Measurements from ENCODE around the gene CDK12. TPM values are rescaled to one million over a fixed set of nuclear protein-coding genes. Genes with fewer than 3 reads are reported as not detected.
A peak's percentile ranks its signal among the peaks of the same experiment; 100 is the strongest.

Gene CDK12
- total RNA-seq, 2 donors from 2014 or later: 63.7 to 81.9 TPM

DNA sequence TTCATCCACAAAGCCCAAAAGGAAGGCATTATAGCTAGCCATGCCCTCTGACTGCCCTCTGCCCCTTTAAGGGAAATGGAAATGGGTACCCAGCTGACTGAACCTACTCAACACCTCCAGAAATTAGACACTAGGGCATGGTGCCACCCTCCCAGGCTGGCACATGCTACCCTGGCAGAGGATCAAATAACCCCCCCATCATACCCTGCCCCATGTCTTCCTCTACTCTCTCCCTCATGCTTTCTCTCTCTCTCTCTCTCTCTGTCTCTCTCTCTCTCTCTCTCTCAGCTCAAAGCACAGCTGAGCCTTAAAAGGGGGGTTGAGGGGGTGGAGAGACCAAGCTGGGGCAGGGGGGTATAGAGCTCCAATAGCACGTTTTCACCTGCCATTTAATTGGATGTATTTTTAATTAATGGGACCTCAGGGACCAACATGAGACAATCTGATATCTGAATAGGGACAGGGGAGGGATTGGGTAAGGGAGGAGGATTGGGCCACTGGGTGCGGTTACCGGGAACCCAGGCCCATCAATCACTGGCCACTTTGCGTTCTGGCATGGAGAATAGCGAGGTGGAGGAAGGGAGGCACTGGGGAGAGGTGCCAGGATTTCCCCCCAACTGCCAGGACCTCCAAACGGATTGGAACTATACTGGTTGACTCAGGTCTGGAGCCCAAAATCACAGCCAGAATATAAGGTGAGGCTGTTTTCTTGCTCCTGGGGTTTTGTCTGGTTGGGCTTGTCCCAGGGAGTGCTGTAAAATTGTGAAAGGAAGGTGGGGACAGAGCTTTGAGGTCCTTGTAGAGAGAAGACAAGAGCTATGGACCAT, 88.7 kb downstream of the CDK12 start:
- no peak overlapping the region for H3K27ac Mint-ChIP-seq
- H3K4me1 Mint-ChIP-seq: no peaks in the 10 kb centered on the region
- peaks cover 88% of the 10 kb centered on the region for H3K36me3 Mint-ChIP-seq (ENCODE audit: low read depth)
- no peaks in the 10 kb centered on the region for H3K9me3 Mint-ChIP-seq
- H3K27me3 Mint-ChIP-seq: no peaks in the 10 kb centered on the region
- ATAC-seq (replicated peaks): no peak
- H3K4me3 Mint-ChIP-seq: no peak overlapping the region

- Mint-ChIP-seq H3K27me3 (no peaks in the 10 kb centered on the region), H3K9me3 (no peaks in the 10 kb centered on the region), H3K4me3 (no peak overlapping the region), H3K4me1 (no peaks in the 10 kb centered on the region), H3K27ac (no peak overlapping the region), H3K36me3 (ENCODE audit: low read depth) (peaks cover 87% of the 10 kb centered on the region)
- ATAC-seq (replicated peaks): no peak
These were observed 90.6 kb downstream of the CDK12 start for GRCh38 chr17:39551879-39552278.

DNA sequence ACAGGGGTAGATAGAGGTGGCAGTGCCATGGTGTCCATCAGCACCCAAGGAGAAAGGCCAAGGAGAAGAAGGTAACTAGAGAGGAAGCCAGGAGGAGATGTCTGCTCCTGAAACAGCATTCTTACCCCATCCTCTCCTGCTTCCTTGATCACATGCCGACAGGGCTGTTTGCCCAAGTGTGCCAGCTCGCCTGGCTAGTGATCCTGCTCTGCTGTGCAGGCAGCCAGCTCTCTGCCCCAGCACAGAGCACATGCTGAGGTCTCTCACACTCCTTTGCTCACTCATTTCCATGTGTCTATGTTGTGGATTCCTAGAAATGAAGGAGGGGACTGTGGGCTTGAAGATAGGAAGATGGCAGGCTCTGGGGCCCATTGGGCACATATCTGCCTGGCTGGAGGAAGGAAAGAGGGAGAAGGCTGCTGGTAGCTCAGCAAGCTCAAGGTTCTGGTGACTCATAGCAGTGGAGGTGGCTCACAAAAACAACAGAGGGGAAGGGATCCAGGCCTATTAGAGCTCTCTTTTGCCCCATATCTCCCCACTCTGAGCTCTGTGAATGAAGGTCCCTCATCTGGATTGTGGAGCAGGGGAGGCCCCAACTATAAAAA, 92.2 kb downstream of the CDK12 start:
- Mint-ChIP-seq H3K27me3 (no peaks in the 10 kb centered on the region), H3K4me1 (no peaks in the 10 kb centered on the region), H3K27ac (no peak overlapping the region), H3K9me3 (no peaks in the 10 kb centered on the region), H3K36me3 (ENCODE audit: low read depth) (peaks cover 87% of the 10 kb centered on the region), H3K4me3 (no peak overlapping the region)
- no peak for ATAC-seq (replicated peaks)

DNA sequence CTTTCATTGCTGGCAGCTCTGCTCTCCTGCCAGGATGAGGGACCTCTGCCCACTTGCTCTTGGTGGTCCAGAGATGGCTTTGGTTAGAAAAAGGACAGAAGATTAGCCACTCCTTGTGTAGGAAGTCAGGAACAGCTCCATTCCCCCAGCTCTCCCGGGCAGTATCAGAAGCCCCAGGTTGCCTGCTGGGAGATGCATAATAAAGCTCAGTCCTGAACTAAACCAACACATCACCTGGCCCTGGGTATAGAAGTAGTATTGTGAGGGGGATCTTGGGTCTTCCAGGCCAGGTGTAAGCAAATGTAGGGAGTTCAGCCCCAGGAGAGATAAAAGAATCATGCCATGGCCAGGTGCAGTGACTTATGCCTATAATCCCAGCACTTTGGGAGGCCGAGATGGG, 94.1 kb downstream of the CDK12 start:
- no peak overlapping the region for H3K27ac Mint-ChIP-seq

DNA sequence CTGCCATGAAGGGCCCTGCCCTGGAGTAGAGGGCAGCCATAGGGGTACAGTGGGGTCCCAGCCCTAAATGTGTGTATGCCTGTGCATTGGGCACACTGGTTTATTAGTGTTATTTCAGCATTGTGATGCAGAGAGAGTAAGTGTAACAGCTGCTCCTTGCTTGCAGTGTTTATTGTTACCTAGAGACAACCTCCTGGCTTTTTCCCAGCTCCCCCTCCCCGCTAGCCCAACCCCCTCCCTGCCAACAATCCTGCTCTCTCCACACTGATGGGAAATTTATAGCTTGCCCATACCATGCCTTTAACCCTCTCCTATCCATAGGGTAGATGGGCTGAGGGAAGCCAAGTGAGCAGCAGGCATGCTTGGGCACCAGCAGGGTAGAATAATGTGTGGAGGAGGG, 95.1 kb downstream of the CDK12 start:
- no peak for ATAC-seq (replicated peaks)

More for the DNA sequence above, 94.1 kb downstream of the CDK12 start:
- H3K4me3 Mint-ChIP-seq: no peak overlapping the region
- no peaks in the 10 kb centered on the region for H3K4me1 Mint-ChIP-seq
- no peaks in the 10 kb centered on the region for H3K9me3 Mint-ChIP-seq
- no peak for ATAC-seq (replicated peaks)
- H3K27me3 Mint-ChIP-seq: no peaks in the 10 kb centered on the region
- peaks cover 92% of the 10 kb centered on the region for H3K36me3 Mint-ChIP-seq (ENCODE audit: low read depth)

DNA sequence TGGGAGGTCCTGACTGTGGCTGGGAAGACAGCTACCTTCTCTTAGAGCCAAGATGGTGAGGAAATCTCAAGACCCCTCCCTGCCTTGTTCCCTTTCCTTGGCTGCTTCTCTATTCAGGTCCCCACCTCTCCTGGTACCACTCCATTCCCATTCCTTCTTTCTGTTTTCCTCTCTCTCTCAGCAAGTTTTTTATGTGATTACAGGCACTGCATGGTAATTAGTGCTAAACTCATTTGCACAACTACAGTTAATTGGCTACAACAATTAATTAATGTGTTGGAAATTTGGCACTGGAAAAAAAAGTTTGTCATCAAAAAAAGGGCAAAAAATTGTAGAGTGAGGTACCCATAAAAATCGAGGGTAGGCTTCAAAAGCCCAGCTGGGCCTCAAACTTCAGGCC, 101.1 kb downstream of the CDK12 start:
- peaks cover 83% of the 10 kb centered on the region for H3K36me3 Mint-ChIP-seq (ENCODE audit: low read depth)
- H3K27me3 Mint-ChIP-seq: no peaks in the 10 kb centered on the region
- no peak overlapping the region for H3K4me3 Mint-ChIP-seq
- no peak for ATAC-seq (replicated peaks)
- H3K27ac Mint-ChIP-seq: no peak overlapping the region
- H3K9me3 Mint-ChIP-seq: no peaks in the 10 kb centered on the region
- H3K4me1 Mint-ChIP-seq: no peaks in the 10 kb centered on the region

More for the DNA sequence above, 95.1 kb downstream of the CDK12 start:
- no peak overlapping the region for H3K4me3 Mint-ChIP-seq
- peaks cover 85% of the 10 kb centered on the region for H3K36me3 Mint-ChIP-seq (ENCODE audit: low read depth)
- no peaks in the 10 kb centered on the region for H3K9me3 Mint-ChIP-seq
- H3K27me3 Mint-ChIP-seq: no peaks in the 10 kb centered on the region
- H3K4me1 Mint-ChIP-seq: no peaks in the 10 kb centered on the region
- peak overlapping the region; percentile 25 for H3K27ac Mint-ChIP-seq

- no peaks in the 10 kb centered on the region for H3K27me3 Mint-ChIP-seq
- H3K4me3 Mint-ChIP-seq: no peak overlapping the region
- no peaks in the 10 kb centered on the region for H3K4me1 Mint-ChIP-seq
- no peak overlapping the region for H3K27ac Mint-ChIP-seq
- no peaks in the 10 kb centered on the region for H3K9me3 Mint-ChIP-seq
- peaks cover 83% of the 10 kb centered on the region for H3K36me3 Mint-ChIP-seq (ENCODE audit: low read depth)
- no peak for ATAC-seq (replicated peaks)
These were observed 101.7 kb downstream of the CDK12 start for GRCh38 chr17:39562976-39563375.

DNA sequence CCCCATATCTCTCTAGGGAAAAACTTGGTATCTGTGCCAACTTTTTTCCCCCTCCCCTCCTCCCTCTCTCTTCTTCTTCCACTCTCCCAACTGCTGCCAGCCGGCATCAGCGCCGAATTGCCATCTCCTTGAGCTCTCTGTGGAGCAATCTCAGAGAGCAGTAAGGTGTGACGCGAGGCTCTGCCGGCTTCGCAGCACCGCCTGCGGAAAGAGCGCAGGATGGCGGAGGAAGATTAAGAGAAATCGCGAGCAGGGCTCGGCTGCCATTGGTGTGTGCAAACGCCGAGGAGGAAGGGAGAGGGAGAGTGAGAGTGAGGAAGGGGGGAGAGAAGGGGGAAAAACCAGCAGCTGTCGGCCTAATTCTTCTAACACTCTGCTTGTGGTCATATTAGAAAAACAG, 102.2 kb downstream of the CDK12 start:
- peaks cover 84% of the 10 kb centered on the region for H3K36me3 Mint-ChIP-seq (ENCODE audit: low read depth)

GRCh38 chr17:39564211-39564848, 103.0 kb downstream of the CDK12 start:
- Mint-ChIP-seq H3K4me3 (no peak overlapping the region), H3K36me3 (ENCODE audit: low read depth) (peaks cover 84% of the 10 kb centered on the region), H3K27ac (no peak overlapping the region), H3K27me3 (no peaks in the 10 kb centered on the region), H3K9me3 (no peaks in the 10 kb centered on the region), H3K4me1 (no peaks in the 10 kb centered on the region)
- ATAC-seq (replicated peaks): no peak

More for the DNA sequence above, 102.2 kb downstream of the CDK12 start:
- Mint-ChIP-seq H3K9me3 (no peaks in the 10 kb centered on the region), H3K27ac (no peak overlapping the region), H3K4me1 (no peaks in the 10 kb centered on the region), H3K27me3 (no peaks in the 10 kb centered on the region), H3K4me3 (no peak overlapping the region)
- ATAC-seq (replicated peaks): no peak

- Mint-ChIP-seq H3K36me3 (ENCODE audit: low read depth) (peaks cover 87% of the 10 kb centered on the region), H3K27ac (no peak overlapping the region), H3K27me3 (no peaks in the 10 kb centered on the region), H3K9me3 (peaks cover 3% of the 10 kb centered on the region), H3K4me1 (no peaks in the 10 kb centered on the region), H3K4me3 (no peak overlapping the region)
- no peak for ATAC-seq (replicated peaks)
These were observed 105.0 kb downstream of the CDK12 start for GRCh38 chr17:39566094-39566850.

DNA sequence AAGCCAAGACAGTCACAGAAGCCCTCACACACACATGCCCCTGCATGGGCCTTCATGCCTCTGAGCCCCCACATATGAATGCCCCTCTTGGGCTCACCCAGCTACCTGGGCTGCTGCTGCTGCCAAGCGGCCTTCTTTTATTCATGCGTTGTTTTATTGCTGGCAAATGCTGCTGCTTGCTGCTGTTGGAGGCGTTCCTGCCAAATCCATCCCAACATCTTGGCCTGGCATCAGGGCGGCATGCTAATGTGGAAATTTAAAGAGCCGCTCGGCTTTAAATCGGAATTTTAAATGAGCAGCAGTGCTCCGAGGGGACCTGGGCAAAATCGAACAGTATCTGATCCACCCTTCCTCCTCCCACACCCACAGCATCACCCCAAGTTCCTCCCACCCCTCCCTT, 107.4 kb downstream of the CDK12 start:
- H3K4me1 Mint-ChIP-seq: no peaks in the 10 kb centered on the region
- H3K27me3 Mint-ChIP-seq: no peaks in the 10 kb centered on the region
- no peak for ATAC-seq (replicated peaks)
- peaks cover 79% of the 10 kb centered on the region for H3K36me3 Mint-ChIP-seq (ENCODE audit: low read depth)
- H3K9me3 Mint-ChIP-seq: peaks cover 8% of the 10 kb centered on the region
- H3K27ac Mint-ChIP-seq: no peak overlapping the region
- H3K4me3 Mint-ChIP-seq: no peak overlapping the region

GRCh38 chr17:39569126-39569525, 107.8 kb downstream of the CDK12 start:
- Mint-ChIP-seq H3K4me1 (no peaks in the 10 kb centered on the region), H3K27me3 (no peaks in the 10 kb centered on the region), H3K9me3 (peaks cover 8% of the 10 kb centered on the region), H3K36me3 (ENCODE audit: low read depth) (peaks cover 75% of the 10 kb centered on the region), H3K27ac (no peak overlapping the region), H3K4me3 (no peak overlapping the region)
- ATAC-seq (replicated peaks): no peak

GRCh38 chr17:39572121-39572520, 110.8 kb downstream of the CDK12 start:
- H3K27ac Mint-ChIP-seq: no peak overlapping the region
- H3K4me1 Mint-ChIP-seq: no peaks in the 10 kb centered on the region
- peaks cover 8% of the 10 kb centered on the region for H3K9me3 Mint-ChIP-seq
- no peak for ATAC-seq (replicated peaks)
- no peaks in the 10 kb centered on the region for H3K27me3 Mint-ChIP-seq
- H3K36me3 Mint-ChIP-seq (ENCODE audit: low read depth): peaks cover 45% of the 10 kb centered on the region
- H3K4me3 Mint-ChIP-seq: no peak overlapping the region
